Left forelimb (tissue), 1 donor: Measurements from ENCODE around the gene C18orf63.
A peak's percentile ranks its signal among the peaks of the same experiment; 100 is the strongest.
"Not testable (repeated sequence)": the region's sequence is repeated elsewhere in the genome, so short reads cannot be mapped to it uniquely, and the experiment has no call there.

ENCODE experiments used
- DNase-seq: peaks from one replicate; pipeline ENCODE4 v3.0.0-alpha.2; 2018; ENCODE audit warnings: low spot score

Gene C18orf63

DNA sequence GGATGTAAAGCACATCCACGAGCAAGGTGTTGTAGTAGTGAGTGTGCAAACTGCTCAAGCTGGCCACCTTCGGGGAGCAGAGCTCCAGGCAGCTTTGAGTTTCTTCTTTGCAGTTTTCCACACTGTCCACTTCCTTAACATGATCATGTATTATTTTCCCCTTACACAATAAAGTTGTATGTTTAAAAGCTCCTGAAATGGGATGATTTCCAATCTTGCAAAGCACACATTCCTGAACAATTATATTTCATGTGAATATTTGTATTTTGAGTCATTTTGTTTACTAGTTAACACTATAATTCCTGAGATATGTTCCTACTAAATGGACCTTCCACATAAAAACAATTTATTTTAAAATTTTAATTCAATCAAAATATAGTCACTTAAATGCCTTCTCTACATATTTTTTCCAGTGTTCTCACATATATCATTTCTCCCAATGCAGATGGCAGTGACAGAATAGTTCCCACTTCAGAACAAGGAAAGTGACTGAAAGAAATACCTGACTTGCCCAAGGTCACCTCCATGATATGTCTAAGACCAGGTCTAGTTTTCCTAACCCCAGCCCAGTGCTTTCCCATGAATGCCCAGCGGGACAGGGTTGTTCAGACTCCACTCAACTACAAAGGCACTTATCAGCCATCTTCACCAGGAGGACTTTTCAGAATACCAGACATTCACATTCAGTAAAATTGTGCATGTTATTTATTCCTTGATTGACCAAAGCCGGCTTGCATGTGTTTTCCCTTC is 29.4 kb upstream of the C18orf63 start:
- no peak for DNase-seq

GRCh38 chr18:74286856-74287255 is 28.8 kb upstream of the C18orf63 start:
- no peak for DNase-seq

DNA sequence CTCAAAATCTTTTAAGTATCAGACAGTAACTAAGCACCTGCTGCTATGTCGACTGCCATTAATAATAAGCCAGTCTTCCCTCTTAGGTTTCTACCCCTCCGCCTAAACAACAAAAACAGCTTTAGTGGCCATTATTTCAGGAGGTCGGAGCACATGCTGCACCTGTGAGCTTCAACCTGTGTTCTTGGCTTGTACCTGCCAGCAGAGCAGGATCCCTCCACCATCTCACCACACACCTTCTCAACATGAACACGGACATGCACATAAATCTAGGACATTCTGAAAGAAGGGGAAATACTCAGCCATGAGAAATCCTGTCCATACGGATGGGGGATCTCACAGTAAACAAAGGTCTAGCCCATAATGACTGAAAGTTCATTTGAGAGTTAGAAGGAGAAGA is 27.6 kb upstream of the C18orf63 start:
- DNase-seq: no peak

- no peak for DNase-seq
Observed at GRCh38 chr18:74288730-74289129, 26.9 kb upstream of the C18orf63 start.

GRCh38 chr18:74289137-74289536 is 26.5 kb upstream of the C18orf63 start:
- no peak for DNase-seq

GRCh38 chr18:74290021-74290420 is 25.6 kb upstream of the C18orf63 start:
- DNase-seq: no peak

DNA sequence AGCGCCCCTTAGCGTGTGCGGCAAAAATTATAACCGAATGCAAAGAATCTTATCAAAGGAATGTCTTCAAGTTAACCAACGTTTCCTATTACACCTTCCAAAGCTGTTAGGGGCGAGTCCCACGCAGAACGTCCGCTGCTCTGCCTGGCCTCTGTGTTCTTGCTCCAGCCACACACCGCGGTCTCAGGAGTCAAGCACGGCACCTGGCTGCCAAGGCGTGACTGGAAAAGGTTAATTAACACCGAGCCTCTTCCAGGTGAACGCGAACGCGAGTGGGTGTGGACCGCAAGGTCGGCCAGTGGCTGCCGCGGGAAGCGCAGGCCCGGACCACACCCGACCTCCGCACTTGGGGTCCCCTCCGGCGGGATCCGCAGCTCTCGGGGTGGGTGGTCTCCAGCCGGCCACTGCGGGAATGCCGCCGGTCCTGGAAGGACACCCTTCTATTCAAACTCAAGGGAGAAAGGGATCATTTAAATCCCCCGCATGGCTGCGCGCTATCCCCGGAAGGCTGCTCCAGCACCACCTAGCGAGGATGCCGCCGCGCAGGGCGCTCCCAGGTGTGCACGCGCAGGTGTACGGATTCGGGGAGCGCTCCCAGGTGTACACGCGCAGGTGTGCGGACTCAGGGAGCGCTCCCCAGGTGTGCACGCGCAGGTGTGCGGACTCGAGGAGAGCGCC is 24.7 kb upstream of the C18orf63 start:
- no peak for DNase-seq

DNA sequence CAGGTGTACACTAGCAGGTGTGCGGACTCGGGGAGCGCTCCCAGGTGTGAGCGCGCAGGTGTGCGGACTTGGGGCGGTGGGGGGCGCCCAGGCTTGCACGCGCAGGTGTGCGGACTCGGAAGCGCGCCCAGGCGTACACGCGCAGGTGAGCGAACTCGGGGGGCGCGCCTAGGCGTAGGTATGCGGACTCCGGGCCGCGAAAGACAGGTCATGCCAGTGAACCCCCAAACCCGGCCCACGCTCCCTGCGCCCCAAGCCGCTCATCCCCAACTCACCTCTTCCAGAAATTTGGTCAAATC is 24.2 kb upstream of the C18orf63 start:
- DNase-seq: no peak

DNA sequence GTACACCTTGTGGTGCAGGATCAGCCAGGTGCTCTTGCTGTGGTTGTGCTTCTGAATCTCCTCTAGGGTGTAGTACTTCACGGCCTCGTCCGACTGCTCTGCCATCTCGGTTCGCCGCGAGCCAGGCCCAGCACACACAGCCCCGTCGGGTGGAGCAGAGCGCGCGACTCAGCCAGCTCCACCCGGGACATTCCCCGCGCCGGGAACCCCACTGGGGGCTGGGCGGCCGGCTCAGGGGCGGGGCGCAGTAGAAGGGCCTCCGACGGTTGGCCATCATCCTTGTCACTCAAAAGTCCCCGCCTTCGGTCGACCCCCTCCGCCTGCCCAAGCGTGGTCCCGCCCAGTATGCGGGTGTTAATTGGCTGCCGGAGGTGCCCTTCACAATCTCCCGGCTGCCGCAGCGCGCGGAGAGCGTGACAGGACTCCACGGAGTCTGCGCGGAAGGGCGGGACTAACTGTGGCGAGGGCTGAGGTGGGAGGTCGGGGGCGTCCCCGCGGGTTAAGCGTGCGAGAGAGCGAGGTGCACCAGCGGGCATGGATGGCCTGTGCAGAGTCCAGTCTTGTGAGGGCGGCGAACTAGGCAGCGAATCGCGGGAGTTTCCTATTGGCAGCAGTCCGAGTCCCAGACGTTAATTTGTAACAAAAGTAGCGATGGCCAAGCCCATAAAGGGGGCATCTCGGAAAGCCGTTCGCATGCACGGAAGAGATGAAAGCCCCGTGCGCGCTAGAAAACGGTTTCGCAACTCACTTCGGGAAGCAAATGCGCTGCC is 23.7 kb upstream of the C18orf63 start, which contains the start of gene CYB5A:
CYB5A (minus strand) TSS at position 193 of the 770 bp plus-strand sequence; CDS start at position 105, 88 bp downstream.
- peak; percentile 99 for DNase-seq

- DNase-seq: no peak
Observed at GRCh38 chr18:74292541-74292858, 23.1 kb upstream of the C18orf63 start.

DNA sequence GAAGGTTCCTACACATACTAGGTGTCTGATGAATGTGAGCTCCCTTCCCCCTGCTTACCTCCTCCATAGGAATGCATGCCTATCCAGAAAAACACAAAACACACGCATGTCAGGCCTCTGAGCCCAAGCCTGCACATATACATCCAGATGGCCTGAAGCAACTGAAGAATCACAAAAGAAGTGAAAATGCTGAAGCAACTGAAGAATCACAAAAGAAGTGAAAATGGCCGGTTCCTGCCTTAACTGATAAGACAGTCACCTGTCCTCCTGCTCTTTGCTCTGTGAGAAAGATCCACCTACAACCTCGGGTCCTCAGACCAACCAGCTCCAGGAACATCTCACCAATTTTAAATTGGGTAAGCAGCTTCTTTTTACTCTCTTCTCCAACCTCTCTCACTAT is 22.7 kb upstream of the C18orf63 start:
- DNase-seq: not testable (repeated sequence)

DNA sequence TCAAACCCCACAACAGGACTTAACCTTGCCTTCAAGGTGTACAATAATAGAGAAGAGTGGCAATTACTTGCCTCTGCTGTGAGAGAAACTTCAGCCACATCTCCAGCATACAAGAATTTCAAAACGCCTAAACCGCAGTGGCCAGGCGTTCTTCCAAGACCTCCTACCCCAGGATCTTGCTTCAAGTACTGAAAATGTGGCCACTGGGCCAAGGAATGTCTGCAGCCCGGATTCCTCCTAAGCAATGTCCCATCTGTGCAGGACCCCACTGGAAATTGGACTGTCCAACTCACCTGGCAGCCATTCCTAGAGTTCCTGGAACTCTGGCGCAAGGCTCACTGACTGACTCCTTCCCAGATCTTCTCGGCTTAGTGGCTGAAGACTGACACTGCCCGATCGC is 21.1 kb upstream of the C18orf63 start:
- no peak for DNase-seq

DNA sequence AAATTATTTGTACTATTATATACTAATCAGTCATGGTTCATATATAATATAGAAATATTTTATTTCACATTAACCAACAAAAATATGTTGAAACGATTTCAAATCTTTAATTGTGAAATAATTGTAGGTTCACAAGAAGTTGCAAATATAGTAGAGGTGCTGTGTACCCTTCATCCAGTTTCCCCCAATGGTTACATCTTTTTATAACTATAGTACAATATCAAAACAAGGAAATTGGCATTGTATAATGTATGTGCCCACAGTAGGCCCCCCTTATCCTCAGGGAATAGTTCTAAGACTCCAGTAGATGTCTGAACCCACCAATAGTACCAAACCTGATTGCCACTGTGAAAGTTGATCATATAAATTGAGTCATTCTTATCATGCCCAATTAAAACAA is 16.5 kb upstream of the C18orf63 start:
- no peak for DNase-seq

DNA sequence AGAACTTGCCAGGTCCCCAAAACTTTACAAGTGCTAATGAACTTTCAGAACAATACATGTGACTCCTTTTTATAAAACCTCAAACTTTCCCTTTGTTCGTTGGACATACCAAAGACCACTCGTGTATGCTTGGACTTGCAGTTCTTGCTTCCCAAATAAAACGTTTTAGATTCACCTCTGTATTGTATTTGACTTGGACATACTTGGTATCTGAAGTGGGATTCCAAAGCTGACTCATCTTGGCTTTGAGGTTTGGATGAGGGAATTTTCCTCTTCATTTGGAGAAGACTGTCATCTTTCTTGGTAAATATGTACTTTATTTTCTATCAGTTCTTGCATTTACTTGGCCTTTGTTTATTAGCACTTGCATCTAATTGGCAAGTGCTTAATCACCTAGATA is 15.9 kb upstream of the C18orf63 start:
- DNase-seq: no peak

DNA sequence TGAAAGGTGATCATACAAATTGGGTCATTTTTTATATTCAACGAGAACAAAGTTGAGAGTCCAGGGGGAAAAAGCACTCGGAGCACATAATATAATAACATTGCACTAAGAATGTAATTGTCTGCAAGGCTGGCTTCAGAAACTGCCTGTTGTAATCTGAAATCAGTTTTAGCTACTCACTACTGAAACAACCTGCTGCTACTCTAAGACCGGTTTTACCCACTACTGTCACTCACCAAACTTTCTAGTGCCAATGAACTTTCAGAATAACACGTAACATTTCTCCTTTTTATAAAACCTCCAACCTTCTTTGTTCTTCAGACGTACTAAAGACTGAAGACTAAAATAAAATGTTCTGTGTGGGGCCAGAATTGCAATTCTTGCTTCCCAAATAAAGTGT is 12.3 kb upstream of the C18orf63 start:
- no peak for DNase-seq

- DNase-seq: no peak
Observed at GRCh38 chr18:74303936-74304335, 11.7 kb upstream of the C18orf63 start.

DNA sequence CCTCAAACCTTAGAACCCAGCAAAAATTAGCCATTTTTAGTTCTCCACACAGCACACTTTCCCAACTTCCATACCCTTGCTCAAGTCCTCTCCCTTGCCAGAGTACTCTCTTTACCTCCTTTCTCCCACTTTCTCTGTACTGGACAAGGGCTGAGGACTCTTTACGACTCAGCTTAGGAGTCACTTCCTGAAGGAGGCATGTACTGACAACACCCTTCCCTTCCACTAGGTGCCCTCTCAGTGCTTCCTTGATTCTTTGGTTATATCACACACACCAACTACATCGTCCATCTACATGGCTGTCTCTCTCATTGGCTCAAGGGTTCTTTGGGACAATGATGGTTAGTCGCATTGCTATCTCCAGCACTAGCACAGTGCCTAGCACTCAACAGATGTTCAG is 5.2 kb upstream of the C18orf63 start:
- DNase-seq: no peak

DNA sequence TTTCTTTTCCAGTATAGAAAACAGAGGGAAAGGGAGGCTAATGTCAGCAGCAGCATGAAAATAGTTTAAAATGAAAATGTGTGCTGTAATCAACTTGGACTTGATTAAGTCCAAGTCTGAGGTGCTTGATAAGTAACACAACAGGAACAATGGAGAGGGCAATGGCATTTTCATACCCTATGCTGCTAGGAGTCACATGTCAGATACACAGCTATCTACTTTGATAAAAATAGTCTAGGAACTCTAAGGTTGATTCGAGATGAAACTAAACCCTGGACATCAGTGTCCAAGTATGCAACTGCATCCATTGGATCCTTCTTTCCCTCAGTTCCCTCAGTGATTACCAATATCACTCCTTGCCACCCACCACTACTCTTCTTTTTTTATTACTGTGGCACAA is 4.6 kb upstream of the C18orf63 start:
- no peak for DNase-seq

DNA sequence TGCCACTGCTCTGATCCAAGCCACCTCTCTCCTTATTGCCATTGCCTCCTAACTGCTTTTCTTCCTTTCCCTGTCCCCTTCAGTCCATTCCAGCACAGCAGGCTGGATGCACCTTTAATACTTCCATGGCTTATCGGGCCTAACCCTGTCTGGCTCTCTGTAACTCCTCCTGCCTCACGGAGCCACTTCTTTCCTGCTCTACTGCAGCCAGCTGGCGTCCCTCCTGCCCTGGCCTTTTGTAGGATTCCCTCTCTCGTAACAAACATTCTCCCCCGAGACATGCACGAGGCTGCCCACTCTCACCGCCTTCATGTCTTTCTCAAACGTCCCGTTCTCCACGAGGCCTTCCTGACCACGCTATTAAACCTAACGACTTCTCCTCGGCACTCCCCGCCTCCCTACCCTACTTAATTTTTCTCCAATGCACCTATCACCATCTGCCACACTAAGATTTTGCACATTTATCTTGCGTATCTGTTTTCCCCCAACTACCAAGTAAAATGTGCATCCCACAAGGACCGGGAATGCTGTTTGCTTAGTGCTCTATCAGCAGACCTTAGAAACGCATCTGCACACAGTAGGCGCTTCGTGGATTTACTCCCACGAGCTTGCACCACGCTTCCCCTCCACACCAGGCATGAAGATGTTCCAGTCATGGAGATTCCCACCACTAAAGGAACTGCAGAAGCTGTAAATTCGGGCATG is 728 bp upstream of the C18orf63 start:
- no peak for DNase-seq

- no peak for DNase-seq
Observed at GRCh38 chr18:74316257-74317170, 875 bp downstream of the C18orf63 start.

GRCh38 chr18:74326231-74326630 is 10.6 kb downstream of the C18orf63 start:
- DNase-seq: no peak

DNA sequence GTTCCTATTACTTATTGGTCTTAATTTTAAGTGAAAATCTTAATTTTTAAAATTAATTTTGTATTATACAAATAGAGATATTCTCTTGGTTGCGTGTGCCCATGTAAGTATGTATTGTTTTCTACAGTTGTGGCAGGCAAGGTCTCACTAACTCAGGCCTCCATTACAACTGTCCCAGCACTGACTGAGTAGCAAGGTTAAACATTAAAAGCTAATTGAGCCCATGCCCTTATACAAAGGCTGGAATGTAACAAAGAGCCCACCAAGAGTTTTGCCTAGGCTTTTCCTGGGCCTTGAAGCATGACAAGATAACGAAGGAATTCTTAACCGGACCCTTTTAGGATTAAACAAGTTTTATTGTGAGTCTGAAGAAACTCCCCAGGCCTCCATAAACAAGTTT is 11.2 kb downstream of the C18orf63 start:
- DNase-seq: not testable (repeated sequence)
